HepG2 (cell line): ENCODE data around the gene USP10. TPM values are rescaled to one million over a fixed set of nuclear protein-coding genes. Genes with fewer than 3 reads are reported as not detected.

ENCODE experiments used
- AGO1 ChIP-seq: fragments of 200-400 bp; formaldehyde crosslinking; IDR thresholded peaks from 2 replicates; pipeline ENCODE4 v1.6.1; 2017; ENCODE audit warnings: mild to moderate bottlenecking, low read depth, low read length, moderate library complexity; ENCODE audit not compliant: poor library complexity, severe bottlenecking
- HNF4G ChIP-seq, 2 experiments: sonication (generic) in 1 of 2; formaldehyde crosslinking in 1 of 2; IDR thresholded peaks; 2 replicates each; pipeline versions ENCODE4 v1.4.0 to v1.6.1; 2011 to 2020; ENCODE audit warnings: borderline replicate concordance in 2 of 2, low read depth in 2 of 2, mild to moderate bottlenecking in 2 of 2, low read length in 1 of 2, missing genetic modification reagents in 1 of 2, moderate library complexity in 1 of 2
- KAT8 ChIP-seq: IDR thresholded peaks from 2 replicates; pipeline ENCODE4 v1.6.1; 2016; ENCODE audit warnings: missing genetic modification reagents, missing compliant biosample characterization
- KLF15 ChIP-seq: sonication (generic); formaldehyde crosslinking; IDR thresholded peaks from 2 replicates; pipeline ENCODE4 v1.8.1; 2023; ENCODE audit warnings: borderline replicate concordance, mild to moderate bottlenecking, inconsistent platforms, missing genetic modification reagents, mixed read lengths
- LBX2 ChIP-seq: sonication (generic); formaldehyde crosslinking; IDR thresholded peaks from 2 replicates; pipeline ENCODE4 v1.5.0; 2020; ENCODE audit warnings: missing genetic modification reagents, mild to moderate bottlenecking, borderline replicate concordance
- NFE2L2 ChIP-seq: fragments of 150-350 bp; IDR thresholded peaks from 2 replicates; pipeline ENCODE4 v1.6.1; 2014; ENCODE audit warnings: low read length
- NR3C1 ChIP-seq: sonication (generic); formaldehyde crosslinking; IDR thresholded peaks from 2 replicates; pipeline ENCODE4 v1.4.0; 2020; ENCODE audit warnings: missing genetic modification reagents
- PHF5A ChIP-seq: IDR thresholded peaks from one replicate; pipeline ENCODE4 v1.6.1; 2018; ENCODE audit warnings: low read depth, missing genetic modification reagents; ENCODE audit not compliant: unreplicated experiment
- SP1 ChIP-seq, 2 experiments: fragments of 450-650 bp in 1 of 2; sonication (generic) in 1 of 2; formaldehyde crosslinking in 1 of 2; IDR thresholded peaks; 2 replicates each; pipeline versions ENCODE4 v1.4.0 to v1.6.1; 2016 to 2020; ENCODE audit warnings: missing genetic modification reagents in 1 of 2
- SUZ12 ChIP-seq: fragments of 150-350 bp; IDR thresholded peaks from 2 replicates; pipeline ENCODE4 v1.6.1; 2014; ENCODE audit warnings: low read depth, low read length
- TFAP4 ChIP-seq: sonication (generic); IDR thresholded peaks from 2 replicates; pipeline ENCODE4 v1.6.1; 2016; ENCODE audit warnings: low read depth, borderline replicate concordance
- THRA ChIP-seq: sonication (generic); formaldehyde crosslinking; IDR thresholded peaks from 2 replicates; pipeline ENCODE4 v1.4.0; 2020; ENCODE audit warnings: missing genetic modification reagents, borderline replicate concordance
- TSC22D2 ChIP-seq: sonication (generic); formaldehyde crosslinking; IDR thresholded peaks from 2 replicates; pipeline ENCODE4 v1.5.1; 2020; ENCODE audit warnings: missing genetic modification reagents, mild to moderate bottlenecking, borderline replicate concordance
- ZNF280D ChIP-seq: sonication (generic); formaldehyde crosslinking; IDR thresholded peaks from 2 replicates; pipeline ENCODE4 v1.5.1; 2020; ENCODE audit warnings: mild to moderate bottlenecking, missing genetic modification reagents
- ZNF362 ChIP-seq: sonication (generic); formaldehyde crosslinking; IDR thresholded peaks from 2 replicates; pipeline ENCODE4 v1.4.0; 2020; ENCODE audit warnings: missing genetic modification reagents, mild to moderate bottlenecking, borderline replicate concordance
- ZNF670 ChIP-seq: sonication (generic); formaldehyde crosslinking; IDR thresholded peaks from 2 replicates; pipeline ENCODE4 v1.8.0; 2022; ENCODE audit warnings: mild to moderate bottlenecking, missing genetic modification reagents, borderline replicate concordance
- ZNF720 ChIP-seq: sonication (generic); formaldehyde crosslinking; IDR thresholded peaks from 2 replicates; pipeline ENCODE4 v1.4.0; 2020; ENCODE audit warnings: missing genetic modification reagents
- polyA plus RNA-seq, 8 experiments: library from polyadenylated mRNA; depleted of rRNA in 3 of 8; stranded (reverse) in 7 of 8; unstranded in 1 of 8; fragments of >200 nt; fragmentation: Illumina TruSeq in 4 of 8; extraction: Trizol in 4 of 8; gene quantifications; 2 replicates each; pipeline versions ENCODE4 v1.2.1 to v1.2.3, GENCODE V29; 2011 to 2016; ENCODE audit warnings: low read depth in 4 of 8, missing spikeins in 1 of 8, mixed read lengths in 1 of 8; ENCODE audit not compliant: insufficient read depth in 1 of 8
- total RNA-seq, 5 experiments: library from RNA; depleted of rRNA; stranded (reverse); fragments of >200 nt; fragmentation: Illumina TruSeq; extraction: Trizol; gene quantifications; 2 replicates each; pipeline ENCODE4 v1.2.3, GENCODE V29; 2016; ENCODE audit warnings: low read depth in 1 of 5
- TF ChIP-seq, protein P1 (sequence below): IDR thresholded peaks from 2 replicates; pipeline ENCODE4 v1.6.1; 2016; ENCODE audit warnings: missing genetic modification reagents, missing compliant biosample characterization

Gene USP10
- total and polyA plus RNA-seq, 2 of the 13 experiments (the other 11 are each of a cell fraction or from before 2014, with no cell fraction given): 79.1 to 122 TPM

- TF ChIP-seq ZNF362: no peak
- peak; percentile 9; the same call in 1 of the 2 replicates for TF ChIP-seq THRA (CRISPR knock-in tag)
- peak; percentile 80; the same call in 1 of the 2 replicates for TF ChIP-seq ZNF280D (CRISPR knock-in tag)
- TF ChIP-seq KAT8 (CRISPR knock-in tag): no peak
- TF ChIP-seq HNF4G (IDR thresholded peaks at IDR 0.05; ENCODE audit: borderline replicate concordance, low read depth, low read length): no peak
- no peak for TF ChIP-seq HNF4G (CRISPR knock-in tag; IDR thresholded peaks at IDR 0.05; ENCODE audit: borderline replicate concordance, low read depth)
- no peak for TF ChIP-seq NFE2L2
- TF ChIP-seq SP1 (IDR thresholded peaks at IDR 0.05): no peak
- TF ChIP-seq SP1 (CRISPR knock-in tag; IDR thresholded peaks at IDR 0.05): no peak
- TF ChIP-seq NR3C1 (CRISPR knock-in tag): no peak
- no peak for TF ChIP-seq SUZ12
- TF ChIP-seq, protein P1, sequence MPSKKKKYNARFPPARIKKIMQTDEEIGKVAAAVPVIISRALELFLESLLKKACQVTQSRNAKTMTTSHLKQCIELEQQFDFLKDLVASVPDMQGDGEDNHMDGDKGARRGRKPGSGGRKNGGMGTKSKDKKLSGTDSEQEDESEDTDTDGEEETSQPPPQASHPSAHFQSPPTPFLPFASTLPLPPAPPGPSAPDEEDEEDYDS (CRISPR knock-in tag): no peak
- TF ChIP-seq LBX2 (CRISPR knock-in tag): no peak
- TF ChIP-seq PHF5A (CRISPR knock-in tag): no peak
- no peak for TF ChIP-seq TFAP4
- TF ChIP-seq ZNF720 (CRISPR knock-in tag): no peak
- 0 out of 2 replicates have a peak, but pooled peaks have one; percentile 30 for TF ChIP-seq TSC22D2 (CRISPR knock-in tag)
- TF ChIP-seq KLF15: no peak
- no peak for TF ChIP-seq AGO1
- no peak for TF ChIP-seq ZNF670 (CRISPR knock-in tag)
Measured at GRCh38 chr16:84712801-84713775, 13.3 kb downstream of the USP10 start (continued).
